H4 (cell line): ENCODE data around the gene CLRN2. TPM values are rescaled to one million over a fixed set of nuclear protein-coding genes. Genes with fewer than 3 reads are reported as not detected.

Source experiments
- DNase-seq: peaks from one replicate; pipeline ENCODE4 v3.0.0-alpha.2; 2015; ENCODE audit warnings: low spot score
- total RNA-seq: library from RNA; depleted of rRNA; stranded (reverse); fragments of >200 nt; shearing (Covaris generic); gene quantifications from 2 replicates; pipeline ENCODE4 v1.2.3, GENCODE V29; 2014; rRNA removed

Gene CLRN2, protein sequence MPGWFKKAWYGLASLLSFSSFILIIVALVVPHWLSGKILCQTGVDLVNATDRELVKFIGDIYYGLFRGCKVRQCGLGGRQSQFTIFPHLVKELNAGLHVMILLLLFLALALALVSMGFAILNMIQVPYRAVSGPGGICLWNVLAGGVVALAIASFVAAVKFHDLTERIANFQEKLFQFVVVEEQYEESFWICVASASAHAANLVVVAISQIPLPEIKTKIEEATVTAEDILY
- not detected in 2 replicates for total RNA-seq

- no peak for DNase-seq
Observed at GRCh38 chr4:17514865-17515264, at the start of gene CLRN2. CLRN2 (plus strand) TSS chr4:17515165; CDS start chr4:17515267, 102 bp downstream.

- peak; percentile 43 for DNase-seq
Observed at GRCh38 chr4:17468619-17469221, 46.2 kb upstream of the CLRN2 start.

DNA sequence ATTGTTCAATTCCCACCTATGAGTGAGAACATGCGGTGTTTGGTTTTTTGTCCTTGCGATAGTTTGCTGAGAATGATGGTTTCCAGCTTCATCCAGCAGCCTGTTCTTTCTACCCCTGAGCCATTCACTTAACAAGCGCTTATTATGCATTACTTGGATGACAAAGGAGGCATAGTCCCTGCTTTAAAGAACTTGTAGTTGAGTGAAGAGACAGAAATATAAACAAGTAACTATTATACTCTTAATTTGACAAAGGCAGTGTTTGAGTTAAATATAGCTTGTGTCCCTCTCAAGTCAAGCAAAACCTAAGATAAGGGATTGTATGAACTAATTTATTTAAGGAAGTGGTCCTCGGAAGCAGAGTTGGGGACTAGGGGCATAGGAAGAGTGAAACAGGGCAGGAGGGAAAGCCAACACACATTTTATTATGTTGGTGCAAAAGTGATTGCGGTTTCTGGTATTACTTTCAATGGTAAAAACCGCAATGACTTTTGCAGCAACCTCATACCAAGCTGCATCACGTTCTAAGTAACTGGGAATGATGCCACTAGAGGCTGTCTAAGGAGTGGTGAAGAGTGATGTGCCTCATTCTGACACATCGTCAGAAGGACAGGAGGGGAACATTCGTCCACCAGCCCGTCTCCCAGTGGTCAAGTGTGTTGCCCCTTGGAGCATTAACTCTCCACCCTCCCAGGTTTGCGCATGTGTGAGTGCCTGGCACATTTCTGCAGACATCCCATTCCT lies 44.9 kb upstream of the CLRN2 start:
- no peak for DNase-seq

- DNase-seq: no peak
Observed at GRCh38 chr4:17475481-17475880, 39.5 kb upstream of the CLRN2 start.

DNA sequence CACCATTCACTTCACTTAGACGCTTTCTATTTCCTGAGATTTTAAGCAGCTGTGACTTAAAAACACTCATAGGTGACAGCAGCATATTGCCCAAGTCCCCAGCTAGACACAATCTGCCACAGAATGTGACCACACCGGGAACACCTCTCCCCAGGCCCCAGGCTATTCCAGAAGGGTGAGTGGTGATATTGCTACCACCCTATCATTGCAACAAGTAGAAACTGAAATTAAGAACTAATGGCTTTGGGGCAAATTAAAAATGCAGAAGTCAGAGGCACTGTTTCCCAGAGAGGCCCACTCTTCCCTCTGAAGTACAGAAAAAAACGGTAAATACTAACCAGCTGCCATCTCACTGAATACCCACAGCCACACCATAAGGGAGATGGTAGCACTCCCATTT lies 38.1 kb upstream of the CLRN2 start:
- no peak for DNase-seq

DNA sequence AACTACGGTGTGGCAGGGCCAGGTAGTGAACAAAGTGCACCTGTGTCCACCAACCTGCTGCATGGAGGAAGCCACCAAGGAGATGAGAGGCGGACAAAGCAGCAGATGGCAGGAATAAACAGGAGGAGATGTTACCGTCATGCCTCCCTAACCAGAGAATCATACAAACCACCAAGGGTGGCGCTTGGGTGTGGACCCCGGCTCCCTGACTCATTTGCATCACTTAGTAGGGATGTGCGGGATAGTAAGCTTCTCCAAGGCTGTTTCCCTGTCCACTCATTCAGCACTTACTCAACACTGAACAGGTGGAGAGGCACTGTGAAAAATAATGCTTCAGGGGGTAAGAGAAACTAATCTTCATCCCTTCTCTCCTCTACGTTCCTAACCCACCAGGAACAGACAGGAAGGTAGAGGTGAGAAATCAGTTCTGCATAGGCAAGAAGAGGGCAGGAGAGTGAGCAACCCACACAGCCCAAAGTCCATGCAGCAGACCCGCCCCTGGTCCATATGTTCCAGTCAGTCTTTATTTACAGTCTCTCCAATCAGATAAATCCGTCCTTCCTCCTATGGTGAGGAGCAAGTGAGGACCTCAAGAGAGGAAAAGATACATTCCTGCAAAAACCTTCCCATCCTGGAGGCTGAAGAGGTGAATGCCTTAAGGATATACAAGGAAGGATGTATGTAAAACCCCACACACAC lies 37.0 kb upstream of the CLRN2 start:
- no peak for DNase-seq

GRCh38 chr4:17480210-17480927 lies 34.6 kb upstream of the CLRN2 start:
- DNase-seq: no peak

DNA sequence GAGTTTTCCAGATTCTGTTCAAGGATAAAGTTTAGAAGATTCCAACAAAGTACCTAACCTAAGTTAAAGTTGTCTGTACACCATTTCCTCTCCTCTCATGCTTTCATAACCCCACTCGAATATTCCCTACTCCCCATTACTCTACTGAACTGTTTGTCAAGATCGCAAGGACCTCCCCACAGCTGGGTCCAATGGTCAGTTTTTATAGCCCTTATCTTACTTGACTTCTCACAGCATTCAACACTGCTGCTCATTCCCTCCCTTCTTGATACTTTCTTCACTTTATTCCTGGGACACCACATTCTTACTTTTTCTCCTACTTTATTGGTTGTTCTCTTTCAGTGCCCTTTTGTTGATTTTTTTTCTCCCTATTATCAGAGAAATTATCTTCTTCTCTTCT lies 34.0 kb upstream of the CLRN2 start:
- DNase-seq: no peak

GRCh38 chr4:17482716-17483115 lies 32.2 kb upstream of the CLRN2 start:
- DNase-seq: no peak

DNA sequence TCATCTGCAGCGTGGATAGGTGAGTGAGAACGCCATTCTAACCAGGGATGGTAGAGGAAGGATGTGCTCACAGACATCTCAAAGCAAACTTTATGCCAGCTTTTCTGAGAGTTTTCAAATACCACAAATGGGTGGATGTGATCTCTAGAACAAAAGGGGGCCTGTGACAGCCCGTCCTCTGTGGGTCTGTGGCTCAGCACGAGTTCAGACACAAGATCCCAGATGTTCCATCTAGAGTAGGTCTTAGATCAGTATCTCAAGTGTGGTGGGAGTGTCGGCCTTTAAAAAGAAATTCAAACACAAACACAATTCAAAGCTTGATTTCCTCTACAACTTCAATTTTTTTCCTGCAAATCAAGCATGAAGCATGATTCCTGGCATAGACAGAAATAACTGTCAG lies 25.8 kb upstream of the CLRN2 start:
- no peak for DNase-seq

DNA sequence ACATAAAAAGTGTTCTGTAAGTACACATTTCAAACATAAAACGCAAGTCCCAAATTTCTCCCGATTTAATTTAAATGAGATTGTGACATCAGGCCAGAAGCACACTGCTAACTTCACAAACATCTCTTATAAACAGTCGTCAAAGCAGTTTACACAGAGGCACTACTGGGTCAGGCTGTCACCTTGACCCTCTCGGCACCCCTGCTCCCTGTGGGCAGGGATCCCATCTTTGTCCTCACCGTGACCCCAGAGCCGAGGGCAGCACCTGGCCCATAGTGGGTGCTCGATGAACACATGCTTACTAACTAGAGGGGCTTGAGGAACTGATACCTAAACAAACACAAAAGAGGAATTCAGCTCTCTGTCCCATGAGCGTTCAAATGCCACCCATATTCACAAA lies 25.2 kb upstream of the CLRN2 start:
- DNase-seq: no peak

GRCh38 chr4:17490575-17491059 lies 24.3 kb upstream of the CLRN2 start:
- no peak for DNase-seq

DNA sequence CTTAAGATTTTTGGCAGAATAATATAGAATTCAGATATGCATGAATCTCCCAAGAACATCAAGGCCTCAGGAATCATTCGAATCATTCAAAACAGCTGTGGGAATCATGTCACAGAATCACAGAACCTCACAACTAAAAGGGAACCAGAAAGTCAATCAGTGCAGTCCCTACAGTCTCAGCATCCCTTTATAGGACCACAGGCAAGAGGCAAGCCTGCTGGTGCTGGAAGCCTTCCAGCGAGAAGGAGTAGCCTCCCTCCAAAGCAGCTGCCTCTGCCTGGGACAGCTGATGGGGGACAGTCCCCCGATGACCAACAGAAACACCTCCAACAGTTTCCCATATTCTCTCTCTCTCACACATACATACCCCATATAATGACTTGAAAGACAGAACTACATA lies 23.8 kb upstream of the CLRN2 start:
- DNase-seq: no peak

GRCh38 chr4:17492058-17492741 lies 22.8 kb upstream of the CLRN2 start:
- no peak for DNase-seq

DNA sequence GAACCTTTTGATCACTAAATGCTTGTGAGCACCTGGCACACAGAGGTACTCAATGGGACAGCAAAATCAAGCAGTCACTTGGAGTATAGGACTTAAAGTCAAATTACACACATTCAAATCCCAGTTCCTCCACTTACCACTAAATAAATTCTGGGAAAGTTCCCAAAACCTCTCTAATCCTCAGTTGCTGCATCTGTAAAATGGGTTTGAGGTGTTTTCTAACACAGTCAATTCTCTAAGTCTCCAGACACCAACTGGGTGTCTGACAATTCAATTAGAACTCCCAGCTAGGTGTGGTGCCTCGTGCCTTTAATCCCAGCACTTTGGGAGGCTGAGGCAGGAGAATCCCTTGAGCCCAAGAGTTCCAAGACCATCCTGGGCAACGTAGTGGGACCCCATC lies 22.1 kb upstream of the CLRN2 start:
- no peak for DNase-seq

DNA sequence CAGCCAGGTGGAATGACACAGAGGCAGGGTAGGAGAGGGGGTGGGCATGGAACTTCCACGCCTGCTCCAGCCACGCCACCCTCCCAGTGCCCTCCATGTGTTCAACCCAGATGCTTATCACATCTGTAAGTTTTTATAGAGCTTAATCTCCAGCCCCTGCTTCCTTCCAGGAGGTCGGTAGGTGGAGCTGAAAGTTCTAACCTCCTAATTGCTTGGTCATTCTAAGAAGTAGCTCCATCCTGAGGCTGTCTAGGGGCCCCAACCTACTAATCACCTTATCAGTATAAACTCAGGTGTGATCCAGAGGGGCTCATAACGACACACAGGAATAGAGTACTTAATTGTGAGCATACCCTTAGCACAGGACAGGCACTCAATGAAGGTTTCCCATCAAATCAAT lies 21.3 kb upstream of the CLRN2 start:
- no peak for DNase-seq

DNA sequence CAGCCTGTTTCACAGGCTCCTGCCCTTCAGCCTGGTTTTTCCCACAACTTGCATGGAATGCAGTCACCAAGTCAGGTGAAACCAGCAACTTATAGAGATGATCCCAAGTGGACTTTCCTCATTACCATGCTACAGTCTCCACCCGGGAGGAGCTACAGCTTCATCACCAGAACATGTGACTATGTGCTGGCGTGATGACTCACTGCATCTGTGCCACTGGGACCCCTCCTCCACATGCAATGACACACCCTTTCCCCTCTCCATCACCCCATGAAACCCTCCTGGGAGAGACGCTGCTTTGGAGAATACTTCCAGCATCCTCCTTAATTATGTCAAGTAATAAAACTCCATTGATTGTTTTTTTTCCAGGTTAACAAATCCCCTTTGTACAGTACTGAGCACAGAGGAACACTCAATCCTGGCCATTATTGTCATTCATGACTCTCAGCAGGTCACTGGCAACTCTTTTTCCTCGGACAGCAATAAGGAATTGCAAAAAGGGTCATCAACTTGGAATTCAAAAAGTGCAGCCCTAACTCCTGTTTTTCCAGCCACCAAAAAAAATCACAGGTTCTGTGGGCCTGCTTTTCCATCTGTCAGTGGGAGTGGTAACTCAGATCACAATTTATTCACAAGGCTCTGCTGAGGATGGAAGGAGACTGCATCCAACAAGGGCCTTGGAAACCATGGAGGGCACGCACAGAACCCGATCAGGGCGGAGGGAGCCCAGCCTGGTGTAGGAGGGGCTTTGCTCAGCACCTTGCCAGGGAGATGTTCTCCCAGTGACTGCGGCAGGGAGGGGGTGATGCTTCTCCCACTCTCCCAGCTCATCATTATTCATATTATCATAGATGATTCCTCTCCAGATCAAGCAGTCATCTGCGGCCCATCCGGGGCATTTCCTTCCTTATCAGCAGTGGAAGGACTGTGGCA lies 20.4 kb upstream of the CLRN2 start:
- DNase-seq: peak; percentile 81

DNA sequence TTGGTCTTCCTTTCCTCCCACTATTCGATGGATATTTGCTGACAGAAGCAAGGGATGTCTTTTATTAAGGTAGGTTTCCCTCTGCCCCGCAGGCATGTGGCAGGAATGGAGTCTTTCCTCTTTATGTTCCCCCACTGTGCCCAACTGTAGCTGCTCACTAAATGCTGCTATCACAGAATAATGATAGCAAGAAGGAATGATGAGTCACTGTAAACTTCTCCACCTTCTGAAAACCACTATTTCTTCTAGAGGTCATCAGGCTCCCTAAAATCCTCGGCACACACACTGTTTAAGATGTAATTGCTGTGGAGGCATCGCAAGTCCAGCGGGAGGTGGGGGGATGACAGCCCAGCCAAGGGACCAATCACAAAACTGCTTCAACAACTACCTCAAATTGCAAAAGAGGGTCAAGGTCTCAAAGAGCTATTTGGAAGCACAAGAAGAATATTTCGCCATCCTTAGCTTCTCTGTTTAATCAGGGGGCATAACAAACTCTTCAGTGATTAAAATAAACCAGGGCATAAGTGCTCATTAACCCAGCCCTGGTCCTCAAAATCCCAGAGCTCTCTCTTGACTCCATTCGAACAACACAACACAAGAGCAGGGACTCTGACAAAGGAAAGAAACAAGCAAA lies 17.0 kb upstream of the CLRN2 start:
- no peak for DNase-seq

- no peak for DNase-seq
Observed at GRCh38 chr4:17500574-17500973, 14.4 kb upstream of the CLRN2 start.
